Mesothelial cell of epicardium (in vitro differentiated cells): ENCODE measurements around the gene RPS4Y2. TPM values are rescaled to one million over a fixed set of nuclear protein-coding genes. Genes with fewer than 3 reads are reported as not detected.

ENCODE experiments used
- DNase-seq, 2 experiments: peaks; one replicate each; pipeline ENCODE4 v3.0.0; 2021; ENCODE audit warnings: low spot score in 2 of 2; ENCODE audit not compliant: unreplicated experiment in 2 of 2
- H3K27ac Mint-ChIP-seq: 2 replicates; pipeline ENCODE4 v1.8.0; 2021; ENCODE audit warnings: mixed read lengths
- H3K27me3 Mint-ChIP-seq: 2 replicates; pipeline ENCODE4 v1.8.0; 2021; ENCODE audit warnings: low read depth, mixed read lengths
- H3K36me3 Mint-ChIP-seq: 2 replicates; pipeline ENCODE4 v1.8.0; 2021; ENCODE audit warnings: mixed read lengths
- H3K4me1 Mint-ChIP-seq: 2 replicates; pipeline ENCODE4 v1.8.0; 2021; ENCODE audit warnings: mixed read lengths
- H3K4me3 Mint-ChIP-seq: 2 replicates; pipeline ENCODE4 v1.8.0; 2021; ENCODE audit warnings: mild to moderate bottlenecking, moderate library complexity, mixed read lengths
- H3K9me3 Mint-ChIP-seq: 2 replicates; pipeline ENCODE4 v1.8.0; 2021; ENCODE audit warnings: mixed read lengths
- CTCF ChIP-seq: fragments of 200-600 bp; sonication (generic); IDR thresholded peaks from one replicate; pipeline ENCODE4 v1.5.0; 2021; ENCODE audit warnings: antibody characterized with exemption; ENCODE audit not compliant: unreplicated experiment
- total RNA-seq: library from RNA; stranded (reverse); gene quantifications from 3 replicates; pipeline ENCODE4 v1.2.1, GENCODE V29; 2021

RPS4Y2 gene
- total RNA-seq, result not detected in 3 replicates

GRCh38 chrY:20755808-20756207 is at the start of gene RPS4Y2:
Gene RPS4Y2 (plus strand): TSS chrY:20756108. CDS start chrY:20756164, 56 bp downstream.
- Mint-ChIP-seq H3K27me3 (no peaks in the 10 kb centered on the region), H3K9me3 (no peaks in the 10 kb centered on the region), H3K27ac (no peak within 1 kb of the TSS), H3K4me1 (no peaks in the 10 kb centered on the region), H3K4me3 (no peak within 1 kb of the TSS), H3K36me3 (no peaks in the 10 kb centered on the region)
- no peak for DNase-seq
- no peak for TF ChIP-seq CTCF

- TF ChIP-seq CTCF, result no peak
- H3K9me3 Mint-ChIP-seq, result no peaks in the 10 kb centered on the region
- no peaks in the 10 kb centered on the region for H3K27me3 Mint-ChIP-seq
- H3K27ac Mint-ChIP-seq, result no peak overlapping the region
- H3K4me3 Mint-ChIP-seq, result no peak overlapping the region
- no peaks in the 10 kb centered on the region for H3K36me3 Mint-ChIP-seq
- DNase-seq, result no peak
- H3K4me1 Mint-ChIP-seq, result no peaks in the 10 kb centered on the region
Observed at GRCh38 chrY:20714391-20714790, 41.5 kb upstream of the RPS4Y2 start.

GRCh38 chrY:20726184-20726907 is 29.6 kb upstream of the RPS4Y2 start:
- Mint-ChIP-seq H3K4me1 (no peaks in the 10 kb centered on the region), H3K36me3 (no peaks in the 10 kb centered on the region), H3K27ac (no peak overlapping the region), H3K4me3 (no peak overlapping the region), H3K27me3 (no peaks in the 10 kb centered on the region), H3K9me3 (no peaks in the 10 kb centered on the region)
- DNase-seq, result no peak
- TF ChIP-seq CTCF, result no peak

- TF ChIP-seq CTCF, result no peak
- Mint-ChIP-seq H3K9me3 (no peaks in the 10 kb centered on the region), H3K4me3 (no peak overlapping the region), H3K27ac (no peak overlapping the region), H3K27me3 (no peaks in the 10 kb centered on the region), H3K4me1 (no peaks in the 10 kb centered on the region), H3K36me3 (no peaks in the 10 kb centered on the region)
- no peak for DNase-seq
Observed at GRCh38 chrY:20735200-20735599, 20.7 kb upstream of the RPS4Y2 start.

GRCh38 chrY:20739806-20740205 is 16.1 kb upstream of the RPS4Y2 start:
- DNase-seq, result no peak
- no peaks in the 10 kb centered on the region for H3K9me3 Mint-ChIP-seq
- no peaks in the 10 kb centered on the region for H3K27me3 Mint-ChIP-seq
- no peak overlapping the region for H3K27ac Mint-ChIP-seq
- H3K36me3 Mint-ChIP-seq, result no peaks in the 10 kb centered on the region
- TF ChIP-seq CTCF, result no peak
- H3K4me3 Mint-ChIP-seq, result no peak overlapping the region
- no peaks in the 10 kb centered on the region for H3K4me1 Mint-ChIP-seq

GRCh38 chrY:20740609-20741008 is 15.3 kb upstream of the RPS4Y2 start:
- no peak overlapping the region for H3K4me3 Mint-ChIP-seq
- no peaks in the 10 kb centered on the region for H3K4me1 Mint-ChIP-seq
- H3K27ac Mint-ChIP-seq, result no peak overlapping the region
- H3K9me3 Mint-ChIP-seq, result no peaks in the 10 kb centered on the region
- DNase-seq, result no peak
- no peaks in the 10 kb centered on the region for H3K27me3 Mint-ChIP-seq
- H3K36me3 Mint-ChIP-seq, result no peaks in the 10 kb centered on the region
- TF ChIP-seq CTCF, result no peak
